ENCODE measurements around the gene TMEM164.

TMEM164 gene

GRCh38 chrX:110183314-110183713 is 180.4 kb downstream of the TMEM164 start:
- Histone ChIP-seq H3K27ac (ENCODE audit: low read depth in 2 of 2, low read length in 2 of 2) (no peak overlapping the region), H3K36me3 (ENCODE audit: control insufficient read depth in 2 of 2, insufficient read depth in 2 of 2, low read length in 2 of 2) (peaks cover 0 to 2% of the 10 kb centered on the region in 2 donors), H3K4me3 (ENCODE audit: low read length in 2 of 2) (no peak overlapping the region), H3K27me3 (ENCODE audit: control insufficient read depth in 2 of 2, insufficient read depth in 2 of 2, low read length in 2 of 2) (peaks cover 0 to 3% of the 10 kb centered on the region in 2 donors), H3K4me1 (ENCODE audit: control insufficient read depth in 2 of 2, insufficient read depth in 2 of 2, low read length in 2 of 2) (no peaks in the 10 kb centered on the region), H3K9ac (ENCODE audit: low read depth in 1 of 2, low read length in 2 of 2) (no peak overlapping the region), H3K9me3 (ENCODE audit: control insufficient read depth in 2 of 2, low read length in 2 of 2) (no peaks in the 10 kb centered on the region)

DNA sequence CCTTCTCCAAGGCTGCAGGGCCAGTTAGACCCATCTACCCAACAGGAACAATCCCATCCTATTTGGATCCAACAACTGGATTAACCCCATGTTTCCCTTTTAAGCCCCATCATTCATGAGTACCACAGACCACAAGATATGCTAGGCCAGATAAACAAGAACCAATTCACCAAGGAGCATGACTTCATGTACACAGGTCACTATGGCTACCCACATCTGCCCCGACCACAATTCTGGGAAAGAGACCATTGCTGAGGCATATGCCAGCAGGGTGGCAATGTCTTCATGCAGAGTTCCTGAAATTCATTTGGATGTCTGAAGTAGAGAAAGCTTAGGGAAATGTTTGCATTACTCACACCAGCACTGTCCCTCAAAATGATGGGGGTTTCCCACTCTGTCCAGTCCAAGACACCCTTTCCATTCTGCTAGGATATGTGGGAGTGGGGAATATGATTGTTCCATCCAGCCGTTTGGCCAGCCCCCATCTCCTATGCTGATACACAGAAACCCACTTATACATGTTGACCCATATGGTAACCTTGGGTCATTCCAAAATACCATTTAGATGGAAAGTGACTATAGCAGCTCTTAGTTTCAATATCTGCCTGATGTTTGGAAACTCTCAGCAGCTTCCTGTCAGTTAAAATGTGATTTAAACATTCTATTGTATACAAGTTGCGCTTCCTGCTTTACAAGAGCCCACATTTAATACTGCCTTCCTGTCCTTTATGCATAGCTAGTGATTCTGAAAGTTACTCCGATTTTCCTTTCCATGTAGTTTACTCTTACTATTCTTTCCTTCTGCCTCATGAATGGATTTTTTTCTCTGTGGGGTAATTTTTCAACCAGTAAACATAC is 186.0 kb downstream of the TMEM164 start:
- no peak overlapping the region for H3K4me3 ChIP-seq (ENCODE audit: low read length in 2 of 2)
- no peak overlapping the region for H3K27ac ChIP-seq (ENCODE audit: low read depth in 2 of 2, low read length in 2 of 2)
- no peaks in the 10 kb centered on the region for H3K27me3 ChIP-seq (ENCODE audit: control insufficient read depth in 2 of 2, insufficient read depth in 2 of 2, low read length in 2 of 2)
- no peaks in the 10 kb centered on the region for H3K4me1 ChIP-seq (ENCODE audit: control insufficient read depth in 2 of 2, insufficient read depth in 2 of 2, low read length in 2 of 2)
- no peaks in the 10 kb centered on the region for H3K36me3 ChIP-seq (ENCODE audit: control insufficient read depth in 2 of 2, insufficient read depth in 2 of 2, low read length in 2 of 2)
- no peak overlapping the region for H3K9ac ChIP-seq (ENCODE audit: low read depth in 1 of 2, low read length in 2 of 2)
- no peaks in the 10 kb centered on the region for H3K9me3 ChIP-seq (ENCODE audit: control insufficient read depth in 2 of 2, low read length in 2 of 2)

GRCh38 chrX:110192516-110192915 is 189.6 kb downstream of the TMEM164 start:
- no peak overlapping the region for H3K4me3 ChIP-seq (ENCODE audit: low read length in 2 of 2)
- no peaks in the 10 kb centered on the region for H3K4me1 ChIP-seq (ENCODE audit: control insufficient read depth in 2 of 2, insufficient read depth in 2 of 2, low read length in 2 of 2)
- H3K36me3 ChIP-seq (ENCODE audit: control insufficient read depth in 2 of 2, insufficient read depth in 2 of 2, low read length in 2 of 2) = no peaks in the 10 kb centered on the region
- H3K27me3 ChIP-seq (ENCODE audit: control insufficient read depth in 2 of 2, insufficient read depth in 2 of 2, low read length in 2 of 2) = no peaks in the 10 kb centered on the region
- no peak overlapping the region for H3K27ac ChIP-seq (ENCODE audit: low read depth in 2 of 2, low read length in 2 of 2)
- no peaks in the 10 kb centered on the region for H3K9me3 ChIP-seq (ENCODE audit: control insufficient read depth in 2 of 2, low read length in 2 of 2)
- no peak overlapping the region for H3K9ac ChIP-seq (ENCODE audit: low read depth in 1 of 2, low read length in 2 of 2)

DNA sequence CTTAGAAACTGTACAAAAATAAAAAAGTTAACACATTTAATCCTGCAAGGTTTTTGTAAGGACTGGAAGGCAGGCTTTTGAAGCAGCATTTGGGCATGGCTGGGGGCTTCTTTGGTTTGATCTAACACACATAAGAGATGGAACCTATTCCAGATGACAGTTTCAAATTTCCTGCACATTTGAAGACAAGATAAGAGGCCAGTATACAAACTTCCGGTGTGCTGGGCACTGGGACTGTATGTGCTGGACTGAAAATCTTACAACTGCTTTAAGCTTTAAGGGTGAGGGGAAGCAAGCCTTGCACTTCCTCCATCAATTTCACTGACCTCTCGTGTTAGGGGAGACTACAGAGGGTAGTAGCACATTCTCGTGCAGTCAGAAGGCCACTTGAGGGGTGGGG is 192.1 kb downstream of the TMEM164 start:
- no peaks in the 10 kb centered on the region for H3K4me1 ChIP-seq (ENCODE audit: control insufficient read depth in 2 of 2, insufficient read depth in 2 of 2, low read length in 2 of 2)
- H3K27me3 ChIP-seq (ENCODE audit: control insufficient read depth in 2 of 2, insufficient read depth in 2 of 2, low read length in 2 of 2) = no peaks in the 10 kb centered on the region
- peaks cover 0 to 3% of the 10 kb centered on the region in 2 donors for H3K36me3 ChIP-seq (ENCODE audit: control insufficient read depth in 2 of 2, insufficient read depth in 2 of 2, low read length in 2 of 2)
- H3K9me3 ChIP-seq (ENCODE audit: control insufficient read depth in 2 of 2, low read length in 2 of 2) = no peaks in the 10 kb centered on the region
- no peak overlapping the region for H3K27ac ChIP-seq (ENCODE audit: low read depth in 2 of 2, low read length in 2 of 2)
- H3K9ac ChIP-seq (ENCODE audit: low read depth in 1 of 2, low read length in 2 of 2) = no peak overlapping the region
- H3K4me3 ChIP-seq (ENCODE audit: low read length in 2 of 2) = no peak overlapping the region

DNA sequence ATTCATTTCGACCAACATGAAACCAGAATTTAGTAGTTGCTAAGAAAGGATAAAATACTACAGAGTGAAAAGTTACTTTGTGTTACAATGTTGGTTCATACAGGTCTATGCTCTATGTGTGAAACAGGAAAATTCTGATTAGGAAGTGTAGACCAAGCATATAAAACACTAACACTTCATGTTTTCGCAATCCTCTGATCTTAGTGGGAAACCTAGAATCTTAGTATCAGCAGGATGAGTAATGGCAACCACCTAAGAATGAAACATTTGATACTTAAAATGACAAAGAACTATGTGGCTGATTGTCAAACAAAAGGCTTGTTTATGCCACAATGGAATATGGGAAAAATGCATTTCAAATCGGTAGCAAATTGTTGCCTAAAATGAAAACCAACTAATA is 198.9 kb downstream of the TMEM164 start:
- H3K27ac ChIP-seq (ENCODE audit: low read depth in 2 of 2, low read length in 2 of 2) = no peak overlapping the region
- H3K4me3 ChIP-seq (ENCODE audit: low read length in 2 of 2) = no peak overlapping the region
- H3K9me3 ChIP-seq (ENCODE audit: control insufficient read depth in 2 of 2, low read length in 2 of 2) = no peaks in the 10 kb centered on the region
- no peaks in the 10 kb centered on the region for H3K27me3 ChIP-seq (ENCODE audit: control insufficient read depth in 2 of 2, insufficient read depth in 2 of 2, low read length in 2 of 2)
- H3K4me1 ChIP-seq (ENCODE audit: control insufficient read depth in 2 of 2, insufficient read depth in 2 of 2, low read length in 2 of 2) = no peaks in the 10 kb centered on the region
- H3K9ac ChIP-seq (ENCODE audit: low read depth in 1 of 2, low read length in 2 of 2) = no peak overlapping the region
- H3K36me3 ChIP-seq (ENCODE audit: control insufficient read depth in 2 of 2, insufficient read depth in 2 of 2, low read length in 2 of 2) = peaks cover 0 to 3% of the 10 kb centered on the region in 2 donors

DNA sequence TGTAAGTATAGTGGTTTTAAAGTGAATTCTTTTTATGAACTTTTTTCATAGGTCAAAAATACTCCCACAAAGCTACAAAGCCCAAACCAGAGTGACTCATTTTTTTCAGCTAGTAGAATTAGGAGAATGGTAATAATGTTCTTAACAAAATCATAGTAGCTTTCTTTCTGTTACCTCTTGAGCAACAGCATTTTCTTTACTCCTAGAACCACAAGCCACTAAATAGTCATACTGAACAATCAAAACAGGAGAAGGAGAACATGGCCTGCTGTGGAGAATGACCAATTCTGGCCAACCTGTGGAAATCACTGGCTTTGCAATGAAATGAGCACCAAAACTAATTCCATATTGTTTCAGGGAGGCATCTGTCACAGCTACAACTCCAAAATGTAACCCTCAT is 202.1 kb downstream of the TMEM164 start:
- H3K9me3 ChIP-seq (ENCODE audit: control insufficient read depth in 2 of 2, low read length in 2 of 2) = no peaks in the 10 kb centered on the region
- no peak overlapping the region for H3K4me3 ChIP-seq (ENCODE audit: low read length in 2 of 2)
- no peak overlapping the region for H3K27ac ChIP-seq (ENCODE audit: low read depth in 2 of 2, low read length in 2 of 2)
- H3K36me3 ChIP-seq (ENCODE audit: control insufficient read depth in 2 of 2, insufficient read depth in 2 of 2, low read length in 2 of 2) = no peaks in the 10 kb centered on the region
- H3K9ac ChIP-seq (ENCODE audit: low read depth in 1 of 2, low read length in 2 of 2) = no peak overlapping the region
- no peaks in the 10 kb centered on the region for H3K4me1 ChIP-seq (ENCODE audit: control insufficient read depth in 2 of 2, insufficient read depth in 2 of 2, low read length in 2 of 2)
- no peaks in the 10 kb centered on the region for H3K27me3 ChIP-seq (ENCODE audit: control insufficient read depth in 2 of 2, insufficient read depth in 2 of 2, low read length in 2 of 2)

GRCh38 chrX:110208092-110208491 is 205.2 kb downstream of the TMEM164 start:
- no peak overlapping the region for H3K9ac ChIP-seq (ENCODE audit: low read depth in 1 of 2, low read length in 2 of 2)
- H3K27ac ChIP-seq (ENCODE audit: low read depth in 2 of 2, low read length in 2 of 2) = no peak overlapping the region
- H3K36me3 ChIP-seq (ENCODE audit: control insufficient read depth in 2 of 2, insufficient read depth in 2 of 2, low read length in 2 of 2) = no peaks in the 10 kb centered on the region
- no peaks in the 10 kb centered on the region for H3K4me1 ChIP-seq (ENCODE audit: control insufficient read depth in 2 of 2, insufficient read depth in 2 of 2, low read length in 2 of 2)
- no peaks in the 10 kb centered on the region for H3K27me3 ChIP-seq (ENCODE audit: control insufficient read depth in 2 of 2, insufficient read depth in 2 of 2, low read length in 2 of 2)
- H3K4me3 ChIP-seq (ENCODE audit: low read length in 2 of 2) = no peak overlapping the region
- H3K9me3 ChIP-seq (ENCODE audit: control insufficient read depth in 2 of 2, low read length in 2 of 2) = no peaks in the 10 kb centered on the region

GRCh38 chrX:110210417-110211139 is 207.7 kb downstream of the TMEM164 start:
- H3K9ac ChIP-seq (ENCODE audit: low read depth in 1 of 2, low read length in 2 of 2) = no peak overlapping the region
- no peaks in the 10 kb centered on the region for H3K27me3 ChIP-seq (ENCODE audit: control insufficient read depth in 2 of 2, insufficient read depth in 2 of 2, low read length in 2 of 2)
- H3K9me3 ChIP-seq (ENCODE audit: control insufficient read depth in 2 of 2, low read length in 2 of 2) = no peaks in the 10 kb centered on the region
- no peak overlapping the region for H3K27ac ChIP-seq (ENCODE audit: low read depth in 2 of 2, low read length in 2 of 2)
- no peak overlapping the region for H3K4me3 ChIP-seq (ENCODE audit: low read length in 2 of 2)
- H3K4me1 ChIP-seq (ENCODE audit: control insufficient read depth in 2 of 2, insufficient read depth in 2 of 2, low read length in 2 of 2) = no peaks in the 10 kb centered on the region
- H3K36me3 ChIP-seq (ENCODE audit: control insufficient read depth in 2 of 2, insufficient read depth in 2 of 2, low read length in 2 of 2) = no peaks in the 10 kb centered on the region

DNA sequence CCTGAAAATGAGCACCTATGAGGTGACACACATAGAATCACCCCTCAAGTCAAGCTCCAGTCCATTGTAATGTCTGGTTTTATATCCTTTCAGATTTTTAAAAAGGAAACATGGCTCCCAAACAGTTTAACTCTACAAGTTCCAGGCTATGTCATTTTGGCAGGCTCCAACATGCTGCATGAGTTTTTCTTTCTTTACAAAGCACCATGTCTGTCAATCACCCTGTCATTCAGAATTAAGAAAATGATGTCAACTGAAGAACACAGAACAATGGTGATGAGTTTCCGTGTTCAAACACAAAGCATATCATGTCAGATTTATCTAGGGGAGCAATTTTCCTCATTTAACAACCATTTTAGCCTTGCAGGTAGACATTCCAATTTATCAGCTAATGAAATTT is 208.4 kb downstream of the TMEM164 start:
- Histone ChIP-seq H3K27me3 (ENCODE audit: control insufficient read depth in 2 of 2, insufficient read depth in 2 of 2, low read length in 2 of 2) (no peaks in the 10 kb centered on the region), H3K4me3 (ENCODE audit: low read length in 2 of 2) (no peak overlapping the region), H3K9ac (ENCODE audit: low read depth in 1 of 2, low read length in 2 of 2) (no peak overlapping the region)

GRCh38 chrX:110212299-110212698 is 209.4 kb downstream of the TMEM164 start:
- no peak overlapping the region for H3K9ac ChIP-seq (ENCODE audit: low read depth in 1 of 2, low read length in 2 of 2)
- no peak overlapping the region for H3K27ac ChIP-seq (ENCODE audit: low read depth in 2 of 2, low read length in 2 of 2)
- H3K9me3 ChIP-seq (ENCODE audit: control insufficient read depth in 2 of 2, low read length in 2 of 2) = no peaks in the 10 kb centered on the region
- no peaks in the 10 kb centered on the region for H3K36me3 ChIP-seq (ENCODE audit: control insufficient read depth in 2 of 2, insufficient read depth in 2 of 2, low read length in 2 of 2)
- no peaks in the 10 kb centered on the region for H3K4me1 ChIP-seq (ENCODE audit: control insufficient read depth in 2 of 2, insufficient read depth in 2 of 2, low read length in 2 of 2)
- no peak overlapping the region for H3K4me3 ChIP-seq (ENCODE audit: low read length in 2 of 2)
- H3K27me3 ChIP-seq (ENCODE audit: control insufficient read depth in 2 of 2, insufficient read depth in 2 of 2, low read length in 2 of 2) = no peaks in the 10 kb centered on the region

More for the DNA sequence above, 208.4 kb downstream of the TMEM164 start:
- Histone ChIP-seq H3K36me3 (ENCODE audit: control insufficient read depth in 2 of 2, insufficient read depth in 2 of 2, low read length in 2 of 2) (no peaks in the 10 kb centered on the region), H3K4me1 (ENCODE audit: control insufficient read depth in 2 of 2, insufficient read depth in 2 of 2, low read length in 2 of 2) (no peaks in the 10 kb centered on the region), H3K27ac (ENCODE audit: low read depth in 2 of 2, low read length in 2 of 2) (no peak overlapping the region), H3K9me3 (ENCODE audit: control insufficient read depth in 2 of 2, low read length in 2 of 2) (no peaks in the 10 kb centered on the region)
